ENCODE data around the gene TACC3.
"Not testable (repeated sequence)": the region's sequence is repeated elsewhere in the genome, so short reads cannot be mapped to it uniquely, and the experiment has no call there.

The TACC3 gene

GRCh38 chr4:1693131-1693896 lies 28.0 kb upstream of the TACC3 start:
- H3K9ac ChIP-seq (ENCODE audit: low read length), result no peak overlapping the region
- no peak overlapping the region for H2AK5ac ChIP-seq (ENCODE audit: low read length, severe bottlenecking)
- H3K14ac ChIP-seq (ENCODE audit: low read length in 2 of 2), result no peak overlapping the region
- no peak overlapping the region for H4K8ac ChIP-seq (ENCODE audit: low read length)
- H2AFZ ChIP-seq (ENCODE audit: low read depth, low read length), result no peak overlapping the region
- H3K79me1 ChIP-seq (replicated peaks; ENCODE audit: low read length, poor library complexity, severe bottlenecking), result peaks cover 28% of the 10 kb centered on the region
- H3K4ac ChIP-seq (ENCODE audit: low read depth in 1 of 2, low read length in 2 of 2), result no peak overlapping the region
- H2BK15ac ChIP-seq (ENCODE audit: low read depth, poor library complexity, severe bottlenecking), result no peak overlapping the region
- no peak overlapping the region for H3K4me2 ChIP-seq (ENCODE audit: low read length, poor library complexity, severe bottlenecking)
- H3K18ac ChIP-seq (ENCODE audit: low read depth in 1 of 2, low read length in 2 of 2), result no peak overlapping the region
- H3K27ac ChIP-seq (ENCODE audit: low read length, poor library complexity, severe bottlenecking), result no peak overlapping the region
- H2BK120ac ChIP-seq (ENCODE audit: low read depth, low read length), result no peak overlapping the region
- no peak overlapping the region for H4K91ac ChIP-seq (ENCODE audit: low read length)
- H3K4me1 ChIP-seq (ENCODE audit: control insufficient read depth, insufficient read depth, low read depth, low read length), result no peaks in the 10 kb centered on the region
- peaks cover 67 to 73% of the 10 kb centered on the region in 2 experiments for H3K36me3 ChIP-seq (ENCODE audit: control insufficient read depth in 1 of 2, insufficient read depth in 2 of 2, low read depth in 1 of 2, low read length in 2 of 2)
- no peak overlapping the region for H3K23ac ChIP-seq (ENCODE audit: low read length in 2 of 2)
- no peak overlapping the region for H2BK12ac ChIP-seq (ENCODE audit: low read length in 2 of 2)
- peak; percentile 81 for DNase-seq
- no peaks in the 10 kb centered on the region for H3K27me3 ChIP-seq (ENCODE audit: control insufficient read depth in 1 of 2, insufficient read depth in 1 of 2, low read length in 2 of 2)
- no peak overlapping the region for H3K4me3 ChIP-seq (ENCODE audit: insufficient read depth in 1 of 2, low read depth in 1 of 2, low read length in 2 of 2)
- 65% methylated on average over 7 of the region's 7 CpGs for WGBS
- H3K9me3 ChIP-seq (ENCODE audit: control insufficient read depth, low read length), result no peaks in the 10 kb centered on the region
- no peak overlapping the region for H2BK5ac ChIP-seq (ENCODE audit: low read depth, low read length, poor library complexity, severe bottlenecking)

- no peak overlapping the region for H3K4me2 ChIP-seq (ENCODE audit: low read length, poor library complexity, severe bottlenecking)
- no peak overlapping the region for H3K4ac ChIP-seq (ENCODE audit: low read depth in 1 of 2, low read length in 2 of 2)
- H3K9me3 ChIP-seq (ENCODE audit: control insufficient read depth, low read length), result no peaks in the 10 kb centered on the region
- H3K4me1 ChIP-seq (ENCODE audit: control insufficient read depth, insufficient read depth, low read depth, low read length), result no peaks in the 10 kb centered on the region
- no peak overlapping the region for H2BK120ac ChIP-seq (ENCODE audit: low read depth, low read length)
- H3K79me1 ChIP-seq (replicated peaks; ENCODE audit: low read length, poor library complexity, severe bottlenecking), result peaks cover 38% of the 10 kb centered on the region
- no peak overlapping the region for H2BK12ac ChIP-seq (ENCODE audit: low read length in 2 of 2)
- no peak overlapping the region for H3K9ac ChIP-seq (ENCODE audit: low read length)
- no peaks in the 10 kb centered on the region for H3K27me3 ChIP-seq (ENCODE audit: control insufficient read depth in 1 of 2, insufficient read depth in 1 of 2, low read length in 2 of 2)
- H2AFZ ChIP-seq (ENCODE audit: low read depth, low read length), result no peak overlapping the region
- no peak overlapping the region for H4K8ac ChIP-seq (ENCODE audit: low read length)
- no peak overlapping the region for H2BK5ac ChIP-seq (ENCODE audit: low read depth, low read length, poor library complexity, severe bottlenecking)
- peak overlapping the region in 1 of 2 experiments; percentile 70 for H3K23ac ChIP-seq (ENCODE audit: low read length in 2 of 2)
- 94% methylated on average over 5 of the region's 5 CpGs for WGBS
- H4K91ac ChIP-seq (ENCODE audit: low read length), result no peak overlapping the region
- DNase-seq, result no peak
- no peak overlapping the region for H2BK15ac ChIP-seq (ENCODE audit: low read depth, poor library complexity, severe bottlenecking)
- H3K36me3 ChIP-seq (ENCODE audit: control insufficient read depth in 1 of 2, insufficient read depth in 2 of 2, low read depth in 1 of 2, low read length in 2 of 2), result peaks cover 66 to 91% of the 10 kb centered on the region in 2 experiments
- H2AK5ac ChIP-seq (ENCODE audit: low read length, severe bottlenecking), result no peak overlapping the region
- no peak overlapping the region for H3K27ac ChIP-seq (ENCODE audit: low read length, poor library complexity, severe bottlenecking)
- no peak overlapping the region for H3K4me3 ChIP-seq (ENCODE audit: insufficient read depth in 1 of 2, low read depth in 1 of 2, low read length in 2 of 2)
- H3K18ac ChIP-seq (ENCODE audit: low read depth in 1 of 2, low read length in 2 of 2), result no peak overlapping the region
- no peak overlapping the region for H3K14ac ChIP-seq (ENCODE audit: low read length in 2 of 2)
Observed at GRCh38 chr4:1695913-1696312, 25.4 kb upstream of the TACC3 start.

GRCh38 chr4:1701671-1702070 lies 19.6 kb upstream of the TACC3 start:
- not testable (repeated sequence) for H4K8ac ChIP-seq (ENCODE audit: low read length); H3K4ac ChIP-seq (ENCODE audit: low read depth in 1 of 2, low read length in 2 of 2); H3K18ac ChIP-seq (ENCODE audit: low read depth in 1 of 2, low read length in 2 of 2); H2BK5ac ChIP-seq (ENCODE audit: low read depth, low read length, poor library complexity, severe bottlenecking); H3K4me2 ChIP-seq (ENCODE audit: low read length, poor library complexity, severe bottlenecking); H3K27me3 ChIP-seq (ENCODE audit: control insufficient read depth in 1 of 2, insufficient read depth in 1 of 2, low read length in 2 of 2); H3K23ac ChIP-seq (ENCODE audit: low read length in 2 of 2); H2BK15ac ChIP-seq (ENCODE audit: low read depth, poor library complexity, severe bottlenecking); H2BK120ac ChIP-seq (ENCODE audit: low read depth, low read length); H3K9me3 ChIP-seq (ENCODE audit: control insufficient read depth, low read length); H2BK12ac ChIP-seq (ENCODE audit: low read length in 2 of 2); H3K4me1 ChIP-seq (ENCODE audit: control insufficient read depth, insufficient read depth, low read depth, low read length); H4K91ac ChIP-seq (ENCODE audit: low read length); H3K14ac ChIP-seq (ENCODE audit: low read length in 2 of 2); H2AFZ ChIP-seq (ENCODE audit: low read depth, low read length); H3K4me3 ChIP-seq (ENCODE audit: insufficient read depth in 1 of 2, low read depth in 1 of 2, low read length in 2 of 2); H3K27ac ChIP-seq (ENCODE audit: low read length, poor library complexity, severe bottlenecking); DNase-seq; H3K9ac ChIP-seq (ENCODE audit: low read length); H2AK5ac ChIP-seq (ENCODE audit: low read length, severe bottlenecking)
- WGBS, result 97% methylated on average over 8 of the region's 8 CpGs
- H3K36me3 ChIP-seq (ENCODE audit: control insufficient read depth in 1 of 2, insufficient read depth in 2 of 2, low read depth in 1 of 2, low read length in 2 of 2), result peaks cover 43 to 93% of the 10 kb centered on the region in 2 experiments
- peaks cover 25% of the 10 kb centered on the region for H3K79me1 ChIP-seq (replicated peaks; ENCODE audit: low read length, poor library complexity, severe bottlenecking)

GRCh38 chr4:1703867-1704266 lies 17.5 kb upstream of the TACC3 start:
- no peak overlapping the region for H4K91ac ChIP-seq (ENCODE audit: low read length)
- no peak overlapping the region for H3K4me2 ChIP-seq (ENCODE audit: low read length, poor library complexity, severe bottlenecking)
- no peak overlapping the region for H2BK120ac ChIP-seq (ENCODE audit: low read depth, low read length)
- H2AK5ac ChIP-seq (ENCODE audit: low read length, severe bottlenecking), result no peak overlapping the region
- peaks cover 16% of the 10 kb centered on the region for H3K79me1 ChIP-seq (replicated peaks; ENCODE audit: low read length, poor library complexity, severe bottlenecking)
- H2AFZ ChIP-seq (ENCODE audit: low read depth, low read length), result no peak overlapping the region
- H3K18ac ChIP-seq (ENCODE audit: low read depth in 1 of 2, low read length in 2 of 2), result no peak overlapping the region
- peaks cover 29 to 75% of the 10 kb centered on the region in 2 experiments for H3K36me3 ChIP-seq (ENCODE audit: control insufficient read depth in 1 of 2, insufficient read depth in 2 of 2, low read depth in 1 of 2, low read length in 2 of 2)
- no peaks in the 10 kb centered on the region for H3K9me3 ChIP-seq (ENCODE audit: control insufficient read depth, low read length)
- H3K4me3 ChIP-seq (ENCODE audit: insufficient read depth in 1 of 2, low read depth in 1 of 2, low read length in 2 of 2), result no peak overlapping the region
- no peak overlapping the region for H3K14ac ChIP-seq (ENCODE audit: low read length in 2 of 2)
- WGBS, result 91% methylated on average over 1 of the region's 1 CpG
- H3K23ac ChIP-seq (ENCODE audit: low read length in 2 of 2), result no peak overlapping the region
- H2BK15ac ChIP-seq (ENCODE audit: low read depth, poor library complexity, severe bottlenecking), result no peak overlapping the region
- no peak overlapping the region for H3K4ac ChIP-seq (ENCODE audit: low read depth in 1 of 2, low read length in 2 of 2)
- peaks cover 1% of the 10 kb centered on the region for H3K4me1 ChIP-seq (ENCODE audit: control insufficient read depth, insufficient read depth, low read depth, low read length)
- no peak overlapping the region for H4K8ac ChIP-seq (ENCODE audit: low read length)
- no peak for DNase-seq
- H3K27me3 ChIP-seq (ENCODE audit: control insufficient read depth in 1 of 2, insufficient read depth in 1 of 2, low read length in 2 of 2), result no peaks in the 10 kb centered on the region
- H2BK12ac ChIP-seq (ENCODE audit: low read length in 2 of 2), result no peak overlapping the region
- no peak overlapping the region for H2BK5ac ChIP-seq (ENCODE audit: low read depth, low read length, poor library complexity, severe bottlenecking)
- H3K9ac ChIP-seq (ENCODE audit: low read length), result no peak overlapping the region
- H3K27ac ChIP-seq (ENCODE audit: low read length, poor library complexity, severe bottlenecking), result no peak overlapping the region

Data from mesenchymal stem cell (in vitro differentiated cells and primary cell).